Measurements from ENCODE around the gene LTB. TPM values are rescaled to one million over a fixed set of nuclear protein-coding genes. Genes with fewer than 3 reads are reported as not detected.
A peak's percentile ranks its signal among the peaks of the same experiment; 100 is the strongest.

LTB gene
- total and polyA plus RNA-seq, 9 of the 15 experiments (the other 6 are each of a cell fraction or from before 2014, with no cell fraction given): 0.07 to 0.51 TPM; not detected in 7

GRCh38 chr6:31532644-31533454, 49.4 kb downstream of the LTB start:
- no peak overlapping the region for H3K4me2 ChIP-seq (ENCODE audit: insufficient read depth, low read length)
- peaks cover 6% of the 10 kb centered on the region for H3K9me1 ChIP-seq (ENCODE audit: control insufficient read depth, insufficient read depth, low read length)
- H4K20me1 ChIP-seq (replicated peaks; ENCODE audit: control insufficient read depth, insufficient read depth, low read length): peaks cover 43% of the 10 kb centered on the region
- DNase-seq (ENCODE audit: extremely low read depth in 1 of 4, low spot score in 3 of 4) (peak in 1 of 4 experiments; percentile 54), FAIRE-seq (peak; percentile 58), ATAC-seq (no peak)
- H3K4me3 ChIP-seq: no peak overlapping the region
- in situ Hi-C loops (cut with MboI) (loop anchor here (5.0 to 25.0 kb wide), 2 partner anchors 36 to 1429 kb away; partner anchors contain the start of genes BRD2, HLA-DMA and MICB), intact Hi-C loops (cut with micrococcal nuclease) (no loop called here)
- H3K79me2 ChIP-seq (ENCODE audit: control insufficient read depth, insufficient read depth, low read length): peaks cover 47% of the 10 kb centered on the region
- POLR2A ChIA-PET: interaction anchor here (0.6 to 6.3 kb wide), 14 partner anchors 7 to 1221 kb away, joined by 3 to 107 read pairs (median 4); partner anchors contain the start of genes ATP6V1G2, DDX39B, MICB and NCR3
- 68% methylated on average over 6 of the region's 9 CpGs for WGBS (ENCODE audit: insufficient coverage, low coverage, missing lambda C conversion rate)
- H3K36me3 ChIP-seq (ENCODE audit: control insufficient read depth, insufficient read depth, low read length): peaks cover 84% of the 10 kb centered on the region
- BruUV-seq (replicated peaks): no TSS peak
- H2AFZ ChIP-seq (ENCODE audit: low read depth, low read length): no peak overlapping the region
- peaks cover 0 to 17% of the 10 kb centered on the region in 2 experiments; a peak in 3 of 5 replicates for H3K4me1 ChIP-seq (replicated peaks in 1 of 2; ENCODE audit: control insufficient read depth in 2 of 2, insufficient read depth in 2 of 2, low read length in 2 of 2)
- H3K27ac ChIP-seq (ENCODE audit: extremely low read depth, low read depth, low read length): peak overlapping the region; percentile 9; the same call in 1 of the 3 replicates
- no peaks in the 10 kb centered on the region for H3K27me3 ChIP-seq (ENCODE audit: control insufficient read depth in 2 of 2, insufficient read depth in 2 of 2, low read length in 2 of 2)
- CTCF ChIA-PET (ENCODE audit: low intra/inter-chr PET ratio): no interaction called here
- H3K9ac ChIP-seq (ENCODE audit: insufficient read depth in 1 of 2, low read depth in 2 of 2, low read length in 2 of 2): no peak overlapping the region
- no peaks in the 10 kb centered on the region for H3K9me3 ChIP-seq (replicated peaks; ENCODE audit: control insufficient read depth, insufficient read depth, low read depth, low read length)
- no peak for TF ChIP-seq PHTF2 (CRISPR knock-in tag; IDR thresholded peaks at IDR 0.05)
- 0 out of 4 replicates have a peak, but pooled peaks of 1 of the 2 experiments have one; percentile 23 for TF ChIP-seq BCLAF1 (IDR thresholded peaks at IDR 0.05; ENCODE audit: borderline replicate concordance in 1 of 2, control insufficient read depth in 1 of 2, low read depth in 2 of 2, low read length in 1 of 2)
- TF ChIP-seq SUPT5H (IDR thresholded peaks at IDR 0.05): peak; percentile 41; the same call in 1 of the 2 replicates
- TF ChIP-seq ETV1 (tag; conservative IDR thresholded peaks at IDR 0.05; ENCODE audit: low read depth): 0 out of 2 replicates have a peak, but pooled peaks have one; percentile 16
- TF ChIP-seq POLR2B (IDR thresholded peaks at IDR 0.05; ENCODE audit: low read depth, partially characterized antibody): peak; percentile 28
- 0 out of 2 replicates have a peak, but pooled peaks have one; percentile 63 for TF ChIP-seq THRB (CRISPR knock-in tag; conservative IDR thresholded peaks at IDR 0.05)
- TF ChIP-seq VEZF1 (CRISPR knock-in tag; IDR thresholded peaks at IDR 0.05): peak; percentile 54; the same call in 1 of the 2 replicates
- TF ChIP-seq ETS2 (tag; IDR thresholded peaks at IDR 0.05; ENCODE audit: borderline replicate concordance, poor library complexity, severe bottlenecking): no peak
- TF ChIP-seq POLR2AphosphoS5 (IDR thresholded peaks at IDR 0.05; ENCODE audit: control insufficient read depth, insufficient read depth, low read depth, low read length): peak; percentile 14; the same call in 1 of the 2 replicates
- TF ChIP-seq ESRRA (IDR thresholded peaks at IDR 0.05; ENCODE audit: borderline replicate concordance, low read depth): peak; percentile 90; the same call in 1 of the 2 replicates
- no peak for TF ChIP-seq EHMT2 (IDR thresholded peaks at IDR 0.05)
- no peak for TF ChIP-seq SNIP1 (IDR thresholded peaks at IDR 0.05; ENCODE audit: low read depth)
- peak; percentile 23 for TF ChIP-seq POLR2A (conservative IDR thresholded peaks at IDR 0.05)

Measured in K562 (cell line).